Measurements from ENCODE around the gene CCDC171. TPM values are rescaled to one million over a fixed set of nuclear protein-coding genes. Genes with fewer than 3 reads are reported as not detected.
A peak's percentile ranks its signal among the peaks of the same experiment; 100 is the strongest.

Gene CCDC171
- total RNA-seq, 3 donors from 2014 or later: 3.6 to 4.5 (median 3.6) TPM

DNA sequence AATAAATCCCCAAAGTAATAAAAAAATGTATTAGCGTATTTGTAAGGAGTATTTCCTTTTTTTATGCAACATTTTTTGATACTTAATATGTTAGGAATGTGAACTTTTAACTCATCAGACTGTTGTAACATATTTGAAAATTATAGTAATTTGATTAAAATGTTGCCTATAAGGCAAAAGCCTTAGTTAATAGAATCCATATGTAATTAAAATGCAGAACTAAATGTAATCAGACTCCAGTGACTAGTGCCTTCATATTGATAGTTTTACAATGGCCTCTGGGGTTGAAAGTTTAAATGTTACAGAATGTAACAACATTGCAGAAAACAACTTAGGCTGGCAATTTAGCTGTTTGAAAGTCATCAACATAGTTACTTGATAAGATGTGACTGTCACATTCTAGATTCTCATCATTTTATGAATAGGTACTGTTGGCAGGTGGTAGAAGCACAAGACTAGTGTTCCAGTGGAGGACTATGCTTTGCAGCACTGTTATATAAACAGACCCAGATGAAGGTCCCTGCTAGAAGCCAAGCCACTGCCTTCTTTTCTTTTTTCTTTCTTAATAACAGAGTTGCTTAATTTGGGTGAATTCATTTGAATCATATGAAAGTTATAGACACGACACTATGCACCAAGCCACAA, 382.9 kb downstream of the CCDC171 start:
- TF ChIP-seq, protein P1, sequence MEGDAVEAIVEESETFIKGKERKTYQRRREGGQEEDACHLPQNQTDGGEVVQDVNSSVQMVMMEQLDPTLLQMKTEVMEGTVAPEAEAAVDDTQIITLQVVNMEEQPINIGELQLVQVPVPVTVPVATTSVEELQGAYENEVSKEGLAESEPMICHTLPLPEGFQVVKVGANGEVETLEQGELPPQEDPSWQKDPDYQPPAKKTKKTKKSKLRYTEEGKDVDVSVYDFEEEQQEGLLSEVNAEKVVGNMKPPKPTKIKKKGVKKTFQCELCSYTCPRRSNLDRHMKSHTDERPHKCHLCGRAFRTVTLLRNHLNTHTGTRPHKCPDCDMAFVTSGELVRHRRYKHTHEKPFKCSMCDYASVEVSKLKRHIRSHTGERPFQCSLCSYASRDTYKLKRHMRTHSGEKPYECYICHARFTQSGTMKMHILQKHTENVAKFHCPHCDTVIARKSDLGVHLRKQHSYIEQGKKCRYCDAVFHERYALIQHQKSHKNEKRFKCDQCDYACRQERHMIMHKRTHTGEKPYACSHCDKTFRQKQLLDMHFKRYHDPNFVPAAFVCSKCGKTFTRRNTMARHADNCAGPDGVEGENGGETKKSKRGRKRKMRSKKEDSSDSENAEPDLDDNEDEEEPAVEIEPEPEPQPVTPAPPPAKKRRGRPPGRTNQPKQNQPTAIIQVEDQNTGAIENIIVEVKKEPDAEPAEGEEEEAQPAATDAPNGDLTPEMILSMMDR (IDR thresholded peaks at IDR 0.05): no peak
- no peaks in the 10 kb centered on the region for H3K4me1 ChIP-seq (ENCODE audit: low read depth)
- H3K4me3 ChIP-seq: no peak overlapping the region
- intact Hi-C loops (cut with DNase I, micrococcal nuclease): no loop called here
- ATAC-seq: no peak
- H3K9me3 ChIP-seq: no peaks in the 10 kb centered on the region
- H3K36me3 ChIP-seq (ENCODE audit: low read depth): no peaks in the 10 kb centered on the region
- no peak for DNase-seq

DNA sequence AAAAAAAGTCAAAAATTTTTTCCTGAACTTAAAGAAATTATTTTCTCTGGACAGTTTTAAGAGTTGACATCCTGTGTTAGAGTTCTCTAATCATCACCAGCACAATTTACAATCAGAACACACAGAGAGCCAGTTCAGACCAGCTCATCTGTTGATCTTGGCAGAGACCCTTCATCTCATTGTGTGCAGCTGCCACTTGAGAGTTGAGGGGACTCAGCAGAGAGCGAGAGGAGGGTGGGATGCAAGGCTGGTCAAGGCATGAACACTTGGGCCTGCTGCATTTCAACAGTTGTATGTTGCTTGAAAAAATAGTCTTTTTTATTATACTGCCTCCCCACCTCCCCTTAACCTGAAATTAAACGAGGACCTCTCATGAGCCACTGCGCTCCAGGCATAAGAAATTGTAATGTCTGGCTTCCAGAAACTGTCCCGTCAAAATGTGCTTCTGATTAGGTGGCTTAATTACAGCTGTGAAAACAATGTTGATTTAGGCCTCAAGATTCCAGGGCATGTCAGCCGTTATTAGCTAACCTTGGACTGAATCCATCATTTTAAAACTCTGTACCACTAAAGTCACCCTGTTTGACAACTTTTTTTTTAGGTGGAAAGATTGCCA, 383.6 kb downstream of the CCDC171 start:
- Histone ChIP-seq H3K9me3 (no peaks in the 10 kb centered on the region), H3K36me3 (ENCODE audit: low read depth) (no peaks in the 10 kb centered on the region), H3K4me3 (no peak overlapping the region), H3K4me1 (ENCODE audit: low read depth) (no peaks in the 10 kb centered on the region)
- peak in 1 of 3 donors; percentile 10 for DNase-seq
- TF ChIP-seq, protein P1 (IDR thresholded peaks at IDR 0.05): no peak
- no peak for ATAC-seq
- intact Hi-C loops (cut with DNase I, micrococcal nuclease): no loop called here

DNA sequence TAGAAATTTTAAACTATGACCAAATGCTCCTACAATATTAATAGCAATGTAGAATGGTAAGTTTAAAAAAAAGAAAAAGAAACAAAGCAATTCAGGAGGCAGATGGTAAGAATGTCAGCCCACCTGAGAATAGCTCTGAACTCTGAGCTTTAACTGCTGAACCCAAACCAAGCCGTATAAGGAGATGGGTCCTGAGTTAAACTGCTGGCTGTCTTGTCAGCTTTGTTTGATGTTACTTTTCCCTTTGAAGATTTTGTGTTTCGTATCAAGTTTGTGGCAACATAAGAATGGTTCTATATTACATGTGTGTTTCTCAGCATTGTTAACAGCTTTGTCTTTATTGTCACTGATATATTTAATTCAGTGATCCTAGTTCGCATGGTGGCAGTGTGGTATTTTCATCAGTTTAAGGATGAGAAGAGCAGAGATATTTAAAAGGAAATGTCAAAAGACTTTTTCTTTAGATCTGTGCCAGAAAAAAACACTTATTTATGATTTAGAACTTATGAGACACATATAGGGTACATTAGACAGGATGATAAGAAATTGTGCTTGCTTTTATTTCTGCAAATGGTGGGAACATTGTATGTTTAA, 390.1 kb downstream of the CCDC171 start:
- H3K4me3 ChIP-seq: no peak overlapping the region
- TF ChIP-seq, protein P1 (IDR thresholded peaks at IDR 0.05): no peak
- no peaks in the 10 kb centered on the region for H3K4me1 ChIP-seq (ENCODE audit: low read depth)
- ATAC-seq (no peak), DNase-seq (no peak)
- H3K9me3 ChIP-seq: no peaks in the 10 kb centered on the region
- no peaks in the 10 kb centered on the region for H3K36me3 ChIP-seq (ENCODE audit: low read depth)
- intact Hi-C loops (cut with DNase I, micrococcal nuclease): no loop called here

DNA sequence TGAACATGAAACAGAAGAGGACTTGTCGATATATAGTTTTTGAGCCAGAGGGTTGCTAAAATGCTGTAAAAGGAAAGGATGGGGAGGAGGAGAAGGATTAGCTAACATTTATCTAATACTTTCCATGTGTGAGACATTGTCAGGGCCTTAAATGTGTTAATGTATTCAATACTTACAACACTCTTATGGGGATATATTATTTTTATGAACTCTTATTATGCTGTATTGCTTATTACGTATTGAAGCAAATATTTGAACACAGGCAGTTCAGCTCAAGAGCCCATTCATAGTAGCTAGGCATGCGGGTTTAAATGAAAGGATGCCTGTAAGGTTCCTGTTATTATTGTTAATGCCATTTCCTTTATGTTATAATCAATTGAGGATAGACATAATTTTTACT, 391.5 kb downstream of the CCDC171 start:
- DNase-seq (no peak), ATAC-seq (no peak)
- intact Hi-C loops (cut with DNase I, micrococcal nuclease): no loop called here
- no peaks in the 10 kb centered on the region for H3K36me3 ChIP-seq (ENCODE audit: low read depth)
- TF ChIP-seq, protein P1 (IDR thresholded peaks at IDR 0.05): no peak
- H3K4me1 ChIP-seq (ENCODE audit: low read depth): no peaks in the 10 kb centered on the region
- H3K4me3 ChIP-seq: no peak overlapping the region
- no peaks in the 10 kb centered on the region for H3K9me3 ChIP-seq

DNA sequence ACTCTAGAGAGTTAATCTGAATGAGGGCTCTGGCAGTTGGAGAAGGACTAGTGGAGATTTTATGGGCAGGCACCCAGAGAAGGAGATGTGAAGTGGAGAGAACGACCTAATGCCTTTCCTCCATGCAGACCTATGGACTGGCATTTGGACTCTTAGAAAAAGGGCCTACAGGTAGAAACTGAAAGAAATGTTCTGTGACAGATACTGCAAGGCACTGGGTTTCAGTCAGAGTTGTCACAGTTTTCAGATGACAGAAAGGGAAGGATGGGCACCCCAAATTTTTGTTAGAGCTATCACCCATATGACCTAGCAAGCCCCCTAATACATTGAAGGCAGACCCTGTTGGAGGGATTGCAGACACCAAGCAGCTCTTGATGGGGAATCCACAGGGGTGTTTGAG, 406.8 kb downstream of the CCDC171 start:
- intact Hi-C loops (cut with DNase I, micrococcal nuclease): no loop called here
- H3K4me1 ChIP-seq (ENCODE audit: low read depth): no peaks in the 10 kb centered on the region
- DNase-seq: no peak
- no peak overlapping the region for H3K4me3 ChIP-seq
- TF ChIP-seq, protein P1 (IDR thresholded peaks at IDR 0.05): no peak
- no peak for ATAC-seq
- H3K9me3 ChIP-seq: no peaks in the 10 kb centered on the region
- no peaks in the 10 kb centered on the region for H3K36me3 ChIP-seq (ENCODE audit: low read depth)
